Activated CD4-positive, alpha-beta T cell treated with anti-CD3 and anti-CD28 coated beads for 36 hours (primary cell): ENCODE data around the gene PIM3. TPM values are rescaled to one million over a fixed set of nuclear protein-coding genes. Genes with fewer than 3 reads are reported as not detected.

Experiments used
- ATAC-seq: fragments of 200-7000 bp; cut with Tn5 transposase; one replicate; pipeline ENCODE4 v1.10.0; 2021; ENCODE audit warnings: mild to moderate bottlenecking, moderate library complexity
- CTCF ChIA-PET: fragments of 350-600 bp; sonication (Branson Sonifier 250); formaldehyde crosslinking; loops from one replicate; lab custom pipeline; 2021; ENCODE audit warnings: antibody characterized with exemption; lab: Charles Lee
- POLR2A ChIA-PET: fragments of 350-600 bp; sonication (Branson Sonifier 250); formaldehyde crosslinking; loops from one replicate; lab custom pipeline; 2021; ENCODE audit warnings: antibody characterized with exemption, inconsistent platforms; lab: Charles Lee
- DNase-seq: peaks from one replicate; pipeline ENCODE4 v3.0.0-alpha.2; 2020
- H3K27ac Mint-ChIP-seq: one replicate; pipeline ENCODE4 v1.8.0; 2021; ENCODE audit warnings: mixed read lengths
- H3K27me3 Mint-ChIP-seq: one replicate; pipeline ENCODE4 v1.8.0; 2021; ENCODE audit warnings: mixed read lengths
- H3K36me3 Mint-ChIP-seq: one replicate; pipeline ENCODE4 v1.8.0; 2021; ENCODE audit warnings: low read depth, mixed read lengths
- H3K4me1 Mint-ChIP-seq: one replicate; pipeline ENCODE4 v1.8.0; 2021; ENCODE audit warnings: mixed read lengths
- H3K4me3 Mint-ChIP-seq: one replicate; pipeline ENCODE4 v1.8.0; 2021; ENCODE audit warnings: mild to moderate bottlenecking, moderate library complexity, mixed read lengths
- H3K9me3 Mint-ChIP-seq: one replicate; pipeline ENCODE4 v1.8.0; 2021; ENCODE audit warnings: low read depth, mixed read lengths
- intact Hi-C, 2 experiments: fragments of 100-400 bp; cut with DNase I in 1 of 2; cut with micrococcal nuclease in 1 of 2; formaldehyde crosslinking; loops; one replicate each; pipeline versions ENCODE4 v1.14.2 to v1.15.1; 2022 to 2024; cut with DNase I, micrococcal nuclease
- total RNA-seq, 2 experiments: library from RNA; stranded (reverse); gene quantifications; one replicate each; pipeline ENCODE4 v1.2.3, GENCODE V29; 2021

The PIM3 gene
- total RNA-seq, 2 experiments from 2014 or later, result 127 to 165 TPM

GRCh38 chr22:49920859-49921258 lies 39.7 kb upstream of the PIM3 start:
- no peaks in the 10 kb centered on the region for H3K27me3 Mint-ChIP-seq
- intact Hi-C loops, result no loop called here
- H3K27ac Mint-ChIP-seq, result no peak overlapping the region
- peaks cover 27% of the 10 kb centered on the region for H3K4me1 Mint-ChIP-seq
- ATAC-seq, result no peak
- no peak for DNase-seq
- no peaks in the 10 kb centered on the region for H3K9me3 Mint-ChIP-seq
- ChIA-PET CTCF (interaction anchor here (1.0 to 2.0 kb wide), 2 partner anchors 73 to 109 kb away, joined by 3 to 8 read pairs; no protein-coding TSS in a partner anchor), POLR2A (no interaction called here)
- H3K4me3 Mint-ChIP-seq, result peak overlapping the region; percentile 20
- H3K36me3 Mint-ChIP-seq, result peaks cover 11% of the 10 kb centered on the region

GRCh38 chr22:49921508-49922278 lies 38.9 kb upstream of the PIM3 start:
- POLR2A ChIA-PET, result interaction anchor here (0.5 kb wide), 1 partner anchor 234 kb away, joined by 5 read pairs; no protein-coding TSS in a partner anchor
- no peak overlapping the region for H3K27ac Mint-ChIP-seq
- no peak for DNase-seq
- no peak for ATAC-seq
- H3K4me3 Mint-ChIP-seq, result no peak overlapping the region
- H3K36me3 Mint-ChIP-seq, result peaks cover 11% of the 10 kb centered on the region
- CTCF ChIA-PET, result no interaction called here
- H3K27me3 Mint-ChIP-seq, result no peaks in the 10 kb centered on the region
- intact Hi-C loops, result no loop called here
- H3K4me1 Mint-ChIP-seq, result peaks cover 32% of the 10 kb centered on the region
- H3K9me3 Mint-ChIP-seq, result no peaks in the 10 kb centered on the region

- no peak for ATAC-seq
- CTCF ChIA-PET, result no interaction called here
These were observed 38.1 kb upstream of the PIM3 start for GRCh38 chr22:49922484-49922883.

GRCh38 chr22:49922926-49923325 lies 37.6 kb upstream of the PIM3 start:
- no peaks in the 10 kb centered on the region for H3K27me3 Mint-ChIP-seq

More at GRCh38 chr22:49922484-49922883, 38.1 kb upstream of the PIM3 start:
- no peaks in the 10 kb centered on the region for H3K27me3 Mint-ChIP-seq
- H3K4me3 Mint-ChIP-seq, result no peak overlapping the region
- H3K27ac Mint-ChIP-seq, result no peak overlapping the region
- intact Hi-C loops, result no loop called here
- no peak for DNase-seq
- POLR2A ChIA-PET, result no interaction called here
- H3K36me3 Mint-ChIP-seq, result peaks cover 11% of the 10 kb centered on the region
- H3K4me1 Mint-ChIP-seq, result peaks cover 29% of the 10 kb centered on the region
- no peaks in the 10 kb centered on the region for H3K9me3 Mint-ChIP-seq

DNA sequence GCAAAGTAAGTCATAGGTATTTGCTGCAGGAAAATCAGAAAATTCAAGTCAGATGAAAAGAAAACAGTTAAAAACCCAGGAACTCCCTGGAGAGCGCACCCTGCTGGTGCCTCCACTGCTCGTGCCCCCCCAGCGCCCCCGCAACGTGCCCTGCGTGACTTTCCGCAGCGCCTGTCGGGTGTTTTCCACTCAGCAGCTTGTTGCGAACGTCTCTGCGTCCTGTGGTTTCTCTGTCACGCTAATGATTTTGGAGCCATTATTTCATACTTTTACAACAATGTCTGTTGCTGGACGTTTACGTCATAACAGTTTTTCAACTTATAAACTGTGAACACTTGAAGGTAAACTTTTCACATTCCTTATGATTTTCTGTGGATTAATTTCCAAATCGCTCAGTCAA lies 37.1 kb upstream of the PIM3 start:
- ChIA-PET POLR2A (no interaction called here), CTCF (interaction anchor here (1.1 kb wide), 1 partner anchor 107 kb away, joined by 3 read pairs; no protein-coding TSS in a partner anchor)
- ATAC-seq, result no peak
- H3K27ac Mint-ChIP-seq, result peak overlapping the region; percentile 13
- intact Hi-C loops, result no loop called here
- peaks cover 11% of the 10 kb centered on the region for H3K36me3 Mint-ChIP-seq
- no peaks in the 10 kb centered on the region for H3K27me3 Mint-ChIP-seq
- H3K9me3 Mint-ChIP-seq, result no peaks in the 10 kb centered on the region
- DNase-seq, result peak; percentile 49
- peaks cover 29% of the 10 kb centered on the region for H3K4me1 Mint-ChIP-seq
- no peak overlapping the region for H3K4me3 Mint-ChIP-seq

More at GRCh38 chr22:49922926-49923325, 37.6 kb upstream of the PIM3 start:
- peaks cover 29% of the 10 kb centered on the region for H3K4me1 Mint-ChIP-seq
- intact Hi-C loops, result no loop called here
- no peaks in the 10 kb centered on the region for H3K9me3 Mint-ChIP-seq
- CTCF ChIA-PET, result interaction anchor here (1.1 kb wide), 1 partner anchor 107 kb away, joined by 3 read pairs; no protein-coding TSS in a partner anchor
- POLR2A ChIA-PET, result no interaction called here
- peaks cover 11% of the 10 kb centered on the region for H3K36me3 Mint-ChIP-seq
- ATAC-seq (no peak), DNase-seq (no peak)
- H3K4me3 Mint-ChIP-seq, result no peak overlapping the region
- no peak overlapping the region for H3K27ac Mint-ChIP-seq

- DNase-seq (no peak), ATAC-seq (no peak)
- peaks cover 29% of the 10 kb centered on the region for H3K4me1 Mint-ChIP-seq
- intact Hi-C loops, result no loop called here
- peak overlapping the region; percentile 13 for H3K27ac Mint-ChIP-seq
- ChIA-PET POLR2A (no interaction called here), CTCF (interaction anchor here (1.1 kb wide), 1 partner anchor 106 kb away, joined by 3 read pairs; no protein-coding TSS in a partner anchor)
- no peaks in the 10 kb centered on the region for H3K9me3 Mint-ChIP-seq
- no peaks in the 10 kb centered on the region for H3K27me3 Mint-ChIP-seq
- no peak overlapping the region for H3K4me3 Mint-ChIP-seq
- H3K36me3 Mint-ChIP-seq, result peaks cover 11% of the 10 kb centered on the region
These were observed 36.3 kb upstream of the PIM3 start for GRCh38 chr22:49924113-49924833.

GRCh38 chr22:49925525-49926128 lies 34.9 kb upstream of the PIM3 start:
- Mint-ChIP-seq H3K27ac (peak overlapping the region; percentile 90), H3K36me3 (peaks cover 11% of the 10 kb centered on the region), H3K9me3 (no peaks in the 10 kb centered on the region), H3K4me1 (peaks cover 26% of the 10 kb centered on the region), H3K27me3 (no peaks in the 10 kb centered on the region), H3K4me3 (peak overlapping the region; percentile 74)
- DNase-seq (peak; percentile 78), ATAC-seq (peak; percentile 70)
- CTCF ChIA-PET, result interaction anchor here (1.2 kb wide), 1 partner anchor 105 kb away, joined by 12 read pairs; no protein-coding TSS in a partner anchor
- intact Hi-C loops, result no loop called here
- POLR2A ChIA-PET, result interaction anchor here (0.5 to 1.0 kb wide), 4 partner anchors 36 to 71 kb away, joined by 3 to 5 read pairs (median 3); no protein-coding TSS in a partner anchor

DNA sequence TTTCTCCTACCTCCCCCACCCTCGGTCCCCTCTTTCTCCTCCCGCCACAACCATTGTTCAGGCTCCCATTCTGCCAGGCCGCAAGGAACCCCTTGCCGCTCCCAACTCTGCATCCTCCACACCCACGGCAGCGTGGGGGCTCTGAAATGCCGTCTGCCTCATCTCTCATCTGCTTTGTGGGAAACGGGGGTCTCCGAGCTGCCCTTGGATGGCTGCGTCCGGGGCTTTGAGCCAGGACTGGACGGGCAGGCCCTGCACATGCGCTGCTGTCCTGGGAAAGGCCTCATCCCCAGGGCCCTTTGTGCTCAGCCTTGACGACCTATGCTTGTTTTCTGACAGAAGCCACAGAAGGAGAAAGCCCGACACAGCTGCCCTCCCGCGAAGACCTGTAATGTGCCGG lies 33.7 kb upstream of the PIM3 start:
- intact Hi-C loops, result no loop called here
- no peaks in the 10 kb centered on the region for H3K27me3 Mint-ChIP-seq
- H3K27ac Mint-ChIP-seq, result peak overlapping the region; percentile 53
- DNase-seq, result no peak
- CTCF ChIA-PET, result interaction anchor here (0.8 kb wide), 2 partner anchors 60 to 104 kb away, joined by 3 to 4 read pairs; no protein-coding TSS in a partner anchor
- no peak for ATAC-seq
- no peak overlapping the region for H3K4me3 Mint-ChIP-seq
- POLR2A ChIA-PET, result no interaction called here
- no peaks in the 10 kb centered on the region for H3K9me3 Mint-ChIP-seq
- peaks cover 9% of the 10 kb centered on the region for H3K36me3 Mint-ChIP-seq
- H3K4me1 Mint-ChIP-seq, result peaks cover 38% of the 10 kb centered on the region

DNA sequence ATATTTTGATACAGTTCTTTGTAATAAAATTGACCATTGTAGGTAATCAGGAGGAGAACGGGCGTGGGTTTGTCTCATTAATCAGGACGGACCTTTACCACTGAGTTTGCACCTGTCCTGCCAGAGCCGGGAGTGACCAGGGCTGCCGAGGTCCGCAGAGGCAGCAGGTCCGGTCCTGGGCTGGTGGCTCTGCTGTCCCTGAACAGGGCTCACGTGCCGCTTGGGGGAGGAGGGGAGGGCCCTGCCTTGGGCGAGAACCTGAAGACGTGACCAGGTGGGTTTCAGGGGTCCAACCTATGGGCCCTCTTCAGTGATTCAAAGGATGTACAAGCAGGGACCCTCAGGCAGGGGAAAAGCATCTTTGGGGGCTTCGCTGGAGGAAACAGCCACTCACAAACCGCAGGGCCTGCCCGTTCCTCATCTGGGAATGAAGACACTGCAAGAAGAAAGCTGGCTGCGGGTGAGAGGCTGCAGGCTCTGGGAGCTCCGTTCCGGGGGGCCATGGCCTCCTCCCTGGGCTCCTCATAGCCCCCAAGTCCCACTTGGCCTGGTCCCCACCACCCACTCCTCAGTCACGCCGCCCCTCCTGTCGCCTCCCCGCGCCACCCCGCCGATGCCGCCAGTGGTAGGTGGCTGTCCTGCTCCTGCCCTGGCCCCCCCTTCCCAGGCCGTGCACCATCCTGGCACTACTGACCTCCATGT lies 32.9 kb upstream of the PIM3 start:
- H3K27ac Mint-ChIP-seq, result peak overlapping the region; percentile 82
- no peaks in the 10 kb centered on the region for H3K9me3 Mint-ChIP-seq
- DNase-seq (no peak), ATAC-seq (no peak)
- H3K36me3 Mint-ChIP-seq, result peaks cover 9% of the 10 kb centered on the region
- intact Hi-C loops, result no loop called here
- CTCF ChIA-PET, result interaction anchor here (0.5 to 0.8 kb wide), 4 partner anchors 8 to 161 kb away, joined by 3 to 4 read pairs (median 3); no protein-coding TSS in a partner anchor
- POLR2A ChIA-PET, result no interaction called here
- peaks cover 40% of the 10 kb centered on the region for H3K4me1 Mint-ChIP-seq
- no peaks in the 10 kb centered on the region for H3K27me3 Mint-ChIP-seq
- H3K4me3 Mint-ChIP-seq, result no peak overlapping the region

DNA sequence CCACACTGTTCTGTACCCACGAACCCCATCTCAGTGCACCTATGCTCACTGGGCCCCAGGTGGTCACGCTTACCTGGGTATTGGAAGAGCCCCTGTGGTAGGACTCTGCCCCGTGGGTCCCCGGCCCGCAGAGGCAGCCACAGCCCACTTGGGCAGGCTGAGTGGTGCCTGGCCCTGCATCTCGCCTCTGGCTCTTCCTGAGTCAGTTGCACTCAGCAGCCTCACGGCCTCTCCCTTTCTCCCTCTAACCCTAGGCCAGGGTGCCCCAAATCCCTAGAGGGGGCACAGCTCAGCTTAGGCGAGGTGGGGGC lies 32.4 kb upstream of the PIM3 start:
- no peaks in the 10 kb centered on the region for H3K9me3 Mint-ChIP-seq
- no peak overlapping the region for H3K27ac Mint-ChIP-seq
- ChIA-PET POLR2A (no interaction called here), CTCF (interaction anchor here (0.8 kb wide), 1 partner anchor 161 kb away, joined by 3 read pairs; no protein-coding TSS in a partner anchor)
- H3K4me1 Mint-ChIP-seq, result peaks cover 45% of the 10 kb centered on the region
- no peak overlapping the region for H3K4me3 Mint-ChIP-seq
- no peaks in the 10 kb centered on the region for H3K27me3 Mint-ChIP-seq
- intact Hi-C loops, result no loop called here
- ATAC-seq (no peak), DNase-seq (no peak)
- peaks cover 11% of the 10 kb centered on the region for H3K36me3 Mint-ChIP-seq
